Measurements from ENCODE around the gene ASTL. TPM values are rescaled to one million over a fixed set of nuclear protein-coding genes. Genes with fewer than 3 reads are reported as not detected.
A peak's percentile ranks its signal among the peaks of the same experiment; 100 is the strongest.

Gene ASTL
- total RNA-seq, 1 donor from 2014 or later = not detected

GRCh38 chr2:96108541-96109360 is 29.6 kb downstream of the ASTL start:
- Histone ChIP-seq H3K9me3 (ENCODE audit: low read depth) (no peaks in the 10 kb centered on the region), H3K36me3 (no peaks in the 10 kb centered on the region), H3K9ac (no peak overlapping the region), H2AFZ (replicated peaks) (peak overlapping the region; percentile 88), H3K27ac (no peak overlapping the region), H4K20me1 (ENCODE audit: low read depth) (no peaks in the 10 kb centered on the region), H3K4me1 (peaks cover 19% of the 10 kb centered on the region), H3K79me2 (ENCODE audit: low read depth) (no peaks in the 10 kb centered on the region), H3F3A (ENCODE audit: low read depth) (peaks cover 8% of the 10 kb centered on the region), H3K27me3 (no peaks in the 10 kb centered on the region), H3K4me2 (peak overlapping the region; percentile 66), H3K4me3 (peak overlapping the region; percentile 11)
- Mint-ChIP-seq H3K27me3 (ENCODE audit: insufficient read depth, low read depth) (peaks cover 9% of the 10 kb centered on the region), H3K4me3 (no peak overlapping the region), H3K9me3 (peaks cover 12% of the 10 kb centered on the region), H3K36me3 (no peaks in the 10 kb centered on the region), H3K27ac (peak overlapping the region; percentile 66), H3K4me1 (peaks cover 24% of the 10 kb centered on the region)
- DNase-seq (ENCODE audit: low spot score) = peak; percentile 53
- TF ChIP-seq, protein P1, sequence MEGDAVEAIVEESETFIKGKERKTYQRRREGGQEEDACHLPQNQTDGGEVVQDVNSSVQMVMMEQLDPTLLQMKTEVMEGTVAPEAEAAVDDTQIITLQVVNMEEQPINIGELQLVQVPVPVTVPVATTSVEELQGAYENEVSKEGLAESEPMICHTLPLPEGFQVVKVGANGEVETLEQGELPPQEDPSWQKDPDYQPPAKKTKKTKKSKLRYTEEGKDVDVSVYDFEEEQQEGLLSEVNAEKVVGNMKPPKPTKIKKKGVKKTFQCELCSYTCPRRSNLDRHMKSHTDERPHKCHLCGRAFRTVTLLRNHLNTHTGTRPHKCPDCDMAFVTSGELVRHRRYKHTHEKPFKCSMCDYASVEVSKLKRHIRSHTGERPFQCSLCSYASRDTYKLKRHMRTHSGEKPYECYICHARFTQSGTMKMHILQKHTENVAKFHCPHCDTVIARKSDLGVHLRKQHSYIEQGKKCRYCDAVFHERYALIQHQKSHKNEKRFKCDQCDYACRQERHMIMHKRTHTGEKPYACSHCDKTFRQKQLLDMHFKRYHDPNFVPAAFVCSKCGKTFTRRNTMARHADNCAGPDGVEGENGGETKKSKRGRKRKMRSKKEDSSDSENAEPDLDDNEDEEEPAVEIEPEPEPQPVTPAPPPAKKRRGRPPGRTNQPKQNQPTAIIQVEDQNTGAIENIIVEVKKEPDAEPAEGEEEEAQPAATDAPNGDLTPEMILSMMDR (IDR thresholded peaks at IDR 0.05) = no peak
- TF ChIP-seq EZH2phosphoT487 (IDR thresholded peaks at IDR 0.05) (no peak), EZH2 (IDR thresholded peaks at IDR 0.05) (no peak)

GRCh38 chr2:96108151-96108540 is 30.2 kb downstream of the ASTL start:
- no peak overlapping the region for H3K27ac Mint-ChIP-seq
- peak; percentile 44 for DNase-seq (ENCODE audit: low spot score)
- no peaks in the 10 kb centered on the region for H3K36me3 Mint-ChIP-seq
- no peak overlapping the region for H3K4me3 Mint-ChIP-seq
- Histone ChIP-seq H3K4me1 (peaks cover 23% of the 10 kb centered on the region), H3K9ac (no peak overlapping the region), H3K4me3 (peak overlapping the region; percentile 11), H2AFZ (replicated peaks) (peak overlapping the region; percentile 88), H3K27me3 (no peaks in the 10 kb centered on the region), H3K27ac (no peak overlapping the region), H3K36me3 (no peaks in the 10 kb centered on the region), H3K79me2 (ENCODE audit: low read depth) (no peaks in the 10 kb centered on the region), H3K4me2 (peak overlapping the region; percentile 66), H4K20me1 (ENCODE audit: low read depth) (no peaks in the 10 kb centered on the region), H3F3A (ENCODE audit: low read depth) (peaks cover 8% of the 10 kb centered on the region), H3K9me3 (ENCODE audit: low read depth) (no peaks in the 10 kb centered on the region)
- peaks cover 12% of the 10 kb centered on the region for H3K9me3 Mint-ChIP-seq
- H3K27me3 Mint-ChIP-seq (ENCODE audit: insufficient read depth, low read depth) = peaks cover 7% of the 10 kb centered on the region
- peaks cover 28% of the 10 kb centered on the region for H3K4me1 Mint-ChIP-seq
- TF ChIP-seq EZH2 (IDR thresholded peaks at IDR 0.05) (no peak), EZH2phosphoT487 (IDR thresholded peaks at IDR 0.05) (no peak)
- TF ChIP-seq, protein P1 (IDR thresholded peaks at IDR 0.05) = no peak

- Histone ChIP-seq H3K27ac (no peak overlapping the region), H3K4me3 (no peak overlapping the region), H4K20me1 (ENCODE audit: low read depth) (no peaks in the 10 kb centered on the region), H3K36me3 (no peaks in the 10 kb centered on the region), H3K4me2 (peak overlapping the region; percentile 66), H3K27me3 (no peaks in the 10 kb centered on the region), H3K4me1 (peaks cover 23% of the 10 kb centered on the region), H3K9me3 (ENCODE audit: low read depth) (no peaks in the 10 kb centered on the region), H3K9ac (no peak overlapping the region), H2AFZ (replicated peaks) (no peak overlapping the region), H3K79me2 (ENCODE audit: low read depth) (no peaks in the 10 kb centered on the region), H3F3A (ENCODE audit: low read depth) (peaks cover 8% of the 10 kb centered on the region)
- H3K27ac Mint-ChIP-seq = no peak overlapping the region
- TF ChIP-seq EZH2 (IDR thresholded peaks at IDR 0.05) (no peak), EZH2phosphoT487 (IDR thresholded peaks at IDR 0.05) (no peak)
- TF ChIP-seq, protein P1 (IDR thresholded peaks at IDR 0.05) = no peak
- H3K4me3 Mint-ChIP-seq = no peak overlapping the region
- peaks cover 28% of the 10 kb centered on the region for H3K4me1 Mint-ChIP-seq
- peaks cover 12% of the 10 kb centered on the region for H3K9me3 Mint-ChIP-seq
- H3K36me3 Mint-ChIP-seq = no peaks in the 10 kb centered on the region
- H3K27me3 Mint-ChIP-seq (ENCODE audit: insufficient read depth, low read depth) = peaks cover 7% of the 10 kb centered on the region
- no peak for DNase-seq (ENCODE audit: low spot score)
Measured at GRCh38 chr2:96107708-96108065, 30.6 kb downstream of the ASTL start.

Data from neural progenitor cell (in vitro differentiated cells).